Measurements from ENCODE around the gene DENND5B. TPM values are rescaled to one million over a fixed set of nuclear protein-coding genes. Genes with fewer than 3 reads are reported as not detected.

Gene DENND5B
- total and polyA plus RNA-seq, 7 donors: 4.8 to 24.3 (median 13.6) TPM

GRCh38 chr12:31474751-31475150, 116.2 kb downstream of the DENND5B start:
- WGBS, 3 donors: 96 to 98% (median 98%) methylated on average over 2 of the region's 2 CpGs
- DNase-seq (no peak), ATAC-seq (no peak)
- Histone ChIP-seq H3K36me3 (ENCODE audit: insufficient read depth in 1 of 2, low read depth in 1 of 2) (peaks cover 2 to 12% of the 10 kb centered on the region in 2 donors), H3K27me3 (ENCODE audit: insufficient read depth in 3 of 3, low read length in 2 of 3) (no peaks in the 10 kb centered on the region), H3K4me1 (no peaks in the 10 kb centered on the region), H3K4me3 (no peak overlapping the region), H3K9me3 (no peaks in the 10 kb centered on the region), H3K27ac (no peak overlapping the region)
- TF ChIP-seq CTCF (IDR thresholded peaks at IDR 0.05): no peak
- intact Hi-C loops (cut with DNase I): no loop called here

GRCh38 chr12:31471823-31472222, 119.1 kb downstream of the DENND5B start:
- 93 to 97% (median 96%) methylated on average over 7 of the region's 7 CpGs for WGBS, 3 donors
- no peak for TF ChIP-seq CTCF (IDR thresholded peaks at IDR 0.05)

GRCh38 chr12:31471051-31471450, 119.9 kb downstream of the DENND5B start:
- Histone ChIP-seq H3K9me3 (no peaks in the 10 kb centered on the region), H3K36me3 (ENCODE audit: insufficient read depth in 1 of 2, low read depth in 1 of 2) (peaks cover 0 to 2% of the 10 kb centered on the region in 2 donors), H3K4me1 (no peaks in the 10 kb centered on the region), H3K4me3 (no peak overlapping the region), H3K27me3 (ENCODE audit: insufficient read depth in 3 of 3, low read length in 2 of 3) (no peaks in the 10 kb centered on the region), H3K27ac (no peak overlapping the region)
- intact Hi-C loops (cut with DNase I): no loop called here
- no peak for TF ChIP-seq CTCF (IDR thresholded peaks at IDR 0.05)
- WGBS, 3 donors: 76 to 97% (median 86%) methylated on average over 6 of the region's 6 CpGs
- DNase-seq (no peak), ATAC-seq (no peak)

More at GRCh38 chr12:31471823-31472222, 119.1 kb downstream of the DENND5B start:
- Histone ChIP-seq H3K4me3 (no peak overlapping the region), H3K4me1 (no peaks in the 10 kb centered on the region), H3K27ac (no peak overlapping the region), H3K27me3 (ENCODE audit: insufficient read depth in 3 of 3, low read length in 2 of 3) (no peaks in the 10 kb centered on the region), H3K36me3 (ENCODE audit: insufficient read depth in 1 of 2, low read depth in 1 of 2) (peaks cover 0 to 2% of the 10 kb centered on the region in 2 donors), H3K9me3 (no peaks in the 10 kb centered on the region)
- DNase-seq (no peak), ATAC-seq (no peak)
- intact Hi-C loops (cut with DNase I): no loop called here

GRCh38 chr12:31470459-31470858, 120.5 kb downstream of the DENND5B start:
- H3K9me3 ChIP-seq: no peaks in the 10 kb centered on the region
- intact Hi-C loops (cut with DNase I): no loop called here

More at GRCh38 chr12:31470459-31470858, 120.5 kb downstream of the DENND5B start:
- ATAC-seq (no peak), DNase-seq (no peak)
- no peak overlapping the region for H3K4me3 ChIP-seq
- no peaks in the 10 kb centered on the region for H3K4me1 ChIP-seq
- no peaks in the 10 kb centered on the region for H3K27me3 ChIP-seq (ENCODE audit: insufficient read depth in 3 of 3, low read length in 2 of 3)
- H3K27ac ChIP-seq: no peak overlapping the region
- TF ChIP-seq CTCF (IDR thresholded peaks at IDR 0.05): no peak
- H3K36me3 ChIP-seq (ENCODE audit: insufficient read depth in 1 of 2, low read depth in 1 of 2): peaks cover 0 to 2% of the 10 kb centered on the region in 2 donors
